Hepatocyte (in vitro differentiated cells): ENCODE measurements around the gene B4GALT5.
"Not testable (repeated sequence)": the region's sequence is repeated elsewhere in the genome, so short reads cannot be mapped to it uniquely, and the experiment has no call there.

Experiments
- CTCF ChIP-seq: fragments of 200-600 bp; sonication (generic); IDR thresholded peaks from 2 replicates; pipeline ENCODE4 v1.5.1; 2016; ENCODE audit warnings: antibody characterized with exemption, mild to moderate bottlenecking; ENCODE audit not compliant: poor library complexity
- EZH2 ChIP-seq: fragments of 200-600 bp; sonication (generic); IDR thresholded peaks from 2 replicates; pipeline ENCODE4 v1.6.1; 2016; ENCODE audit warnings: antibody characterized with exemption, mild to moderate bottlenecking, borderline replicate concordance

GRCh38 chr20:49624988-49625387, 88.7 kb downstream of the B4GALT5 start:
- not testable (repeated sequence) for TF ChIP-seq CTCF, EZH2
